ENCODE data around the gene SERPINI1.

SERPINI1 gene

DNA sequence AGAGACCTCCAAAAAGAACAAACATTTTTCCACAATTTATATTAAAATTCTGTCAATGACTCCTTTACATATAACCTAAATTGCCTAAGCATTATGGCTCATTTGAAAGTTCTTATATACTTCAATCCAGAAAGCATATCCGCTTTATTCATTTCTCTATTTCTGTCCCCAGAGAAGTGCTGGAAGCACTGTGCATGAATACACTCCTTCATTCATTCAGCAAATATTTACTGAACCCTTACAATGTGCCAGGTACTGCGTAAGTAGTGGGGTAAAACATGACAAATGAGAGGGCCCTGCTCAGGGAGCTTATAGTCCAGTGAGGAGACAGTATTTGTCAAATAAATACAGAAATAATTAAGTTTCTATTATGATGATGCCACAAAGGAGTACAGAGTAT lies 4.1 kb upstream of the SERPINI1 start:
- Histone ChIP-seq H3K9me3 (ENCODE audit: insufficient read depth, low read depth, low read length) (no peaks in the 10 kb centered on the region), H3K9ac (ENCODE audit: low read depth, low read length, poor library complexity, severe bottlenecking) (no peak overlapping the region), H2AFZ (ENCODE audit: low read length) (no peak overlapping the region), H4K20me1 (ENCODE audit: insufficient read depth, low read length, poor library complexity, severe bottlenecking) (peaks cover 77% of the 10 kb centered on the region), H3K36me3 (ENCODE audit: insufficient read depth, low read length) (no peaks in the 10 kb centered on the region), H3K4me1 (ENCODE audit: insufficient read depth, low read length, poor library complexity, severe bottlenecking) (peaks cover 78% of the 10 kb centered on the region), H3K4me3 (ENCODE audit: low read length, poor library complexity, severe bottlenecking) (peak overlapping the region; percentile 97), H3K27me3 (ENCODE audit: insufficient read depth, low read length, poor library complexity, severe bottlenecking) (no peaks in the 10 kb centered on the region), H3K9me2 (replicated peaks; ENCODE audit: low read depth, low read length) (no peaks in the 10 kb centered on the region), H3K4me2 (ENCODE audit: low read depth, low read length, poor library complexity, severe bottlenecking) (peak overlapping the region; percentile 90), H3F3A (ENCODE audit: low read depth) (no peaks in the 10 kb centered on the region; the same call in 1 of the 2 replicates), H3K79me2 (ENCODE audit: insufficient read depth, low read length) (peaks cover 86% of the 10 kb centered on the region)
- TF ChIP-seq, protein P1, sequence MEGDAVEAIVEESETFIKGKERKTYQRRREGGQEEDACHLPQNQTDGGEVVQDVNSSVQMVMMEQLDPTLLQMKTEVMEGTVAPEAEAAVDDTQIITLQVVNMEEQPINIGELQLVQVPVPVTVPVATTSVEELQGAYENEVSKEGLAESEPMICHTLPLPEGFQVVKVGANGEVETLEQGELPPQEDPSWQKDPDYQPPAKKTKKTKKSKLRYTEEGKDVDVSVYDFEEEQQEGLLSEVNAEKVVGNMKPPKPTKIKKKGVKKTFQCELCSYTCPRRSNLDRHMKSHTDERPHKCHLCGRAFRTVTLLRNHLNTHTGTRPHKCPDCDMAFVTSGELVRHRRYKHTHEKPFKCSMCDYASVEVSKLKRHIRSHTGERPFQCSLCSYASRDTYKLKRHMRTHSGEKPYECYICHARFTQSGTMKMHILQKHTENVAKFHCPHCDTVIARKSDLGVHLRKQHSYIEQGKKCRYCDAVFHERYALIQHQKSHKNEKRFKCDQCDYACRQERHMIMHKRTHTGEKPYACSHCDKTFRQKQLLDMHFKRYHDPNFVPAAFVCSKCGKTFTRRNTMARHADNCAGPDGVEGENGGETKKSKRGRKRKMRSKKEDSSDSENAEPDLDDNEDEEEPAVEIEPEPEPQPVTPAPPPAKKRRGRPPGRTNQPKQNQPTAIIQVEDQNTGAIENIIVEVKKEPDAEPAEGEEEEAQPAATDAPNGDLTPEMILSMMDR (conservative IDR thresholded peaks at IDR 0.05; ENCODE audit: low read length) = no peak
- no peak for TF ChIP-seq EZH2phosphoT487 (IDR thresholded peaks at IDR 0.05; ENCODE audit: borderline replicate concordance)

DNA sequence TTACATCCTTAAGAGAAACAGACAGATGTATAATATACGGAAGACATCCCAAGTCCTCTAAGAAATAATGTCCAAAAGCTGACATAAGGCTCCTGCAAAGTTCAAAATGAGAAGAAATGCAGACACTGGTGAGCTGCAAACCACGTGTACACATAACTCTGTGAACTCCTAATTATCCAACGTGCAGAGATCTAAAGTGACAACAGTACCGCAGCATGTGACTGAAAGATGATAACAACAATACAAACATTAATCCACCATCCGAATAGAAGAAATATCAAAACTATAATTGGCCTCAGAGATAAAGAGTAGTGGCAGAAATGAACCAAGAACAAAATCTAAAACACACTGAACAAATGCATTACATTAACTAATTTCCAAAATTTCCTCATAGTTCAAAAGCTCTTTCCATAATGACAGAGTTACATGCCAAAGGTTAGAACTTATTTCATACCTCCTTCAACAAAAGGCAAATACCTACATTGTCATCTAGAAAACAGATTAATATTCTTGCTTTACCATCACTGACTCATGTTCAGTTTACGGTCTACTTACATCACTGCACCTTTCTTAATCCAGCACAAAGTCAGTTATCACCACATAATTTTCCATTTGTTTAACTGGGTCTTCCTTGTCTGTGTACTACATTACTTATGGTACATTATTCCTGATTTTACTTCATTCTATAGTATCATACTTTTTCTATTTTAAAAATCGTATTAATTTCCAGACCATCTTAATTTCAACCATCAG lies 3.0 kb upstream of the SERPINI1 start:
- TF ChIP-seq, protein P1 (conservative IDR thresholded peaks at IDR 0.05; ENCODE audit: low read length) = no peak
- no peak for TF ChIP-seq EZH2phosphoT487 (IDR thresholded peaks at IDR 0.05; ENCODE audit: borderline replicate concordance)
- H3K9me2 ChIP-seq (replicated peaks; ENCODE audit: low read depth, low read length) = no peaks in the 10 kb centered on the region
- no peak overlapping the region for H2AFZ ChIP-seq (ENCODE audit: low read length)
- no peaks in the 10 kb centered on the region for H3K9me3 ChIP-seq (ENCODE audit: insufficient read depth, low read depth, low read length)
- peaks cover 83% of the 10 kb centered on the region for H3K4me1 ChIP-seq (ENCODE audit: insufficient read depth, low read length, poor library complexity, severe bottlenecking)
- peak overlapping the region; percentile 81 for H3K9ac ChIP-seq (ENCODE audit: low read depth, low read length, poor library complexity, severe bottlenecking)
- peaks cover 66% of the 10 kb centered on the region for H4K20me1 ChIP-seq (ENCODE audit: insufficient read depth, low read length, poor library complexity, severe bottlenecking)
- H3K27me3 ChIP-seq (ENCODE audit: insufficient read depth, low read length, poor library complexity, severe bottlenecking) = no peaks in the 10 kb centered on the region
- peak overlapping the region; percentile 90 for H3K4me2 ChIP-seq (ENCODE audit: low read depth, low read length, poor library complexity, severe bottlenecking)
- no peaks in the 10 kb centered on the region; the same call in 1 of the 2 replicates for H3F3A ChIP-seq (ENCODE audit: low read depth)
- H3K36me3 ChIP-seq (ENCODE audit: insufficient read depth, low read length) = no peaks in the 10 kb centered on the region
- peaks cover 76% of the 10 kb centered on the region for H3K79me2 ChIP-seq (ENCODE audit: insufficient read depth, low read length)
- peak overlapping the region; percentile 97 for H3K4me3 ChIP-seq (ENCODE audit: low read length, poor library complexity, severe bottlenecking)

DNA sequence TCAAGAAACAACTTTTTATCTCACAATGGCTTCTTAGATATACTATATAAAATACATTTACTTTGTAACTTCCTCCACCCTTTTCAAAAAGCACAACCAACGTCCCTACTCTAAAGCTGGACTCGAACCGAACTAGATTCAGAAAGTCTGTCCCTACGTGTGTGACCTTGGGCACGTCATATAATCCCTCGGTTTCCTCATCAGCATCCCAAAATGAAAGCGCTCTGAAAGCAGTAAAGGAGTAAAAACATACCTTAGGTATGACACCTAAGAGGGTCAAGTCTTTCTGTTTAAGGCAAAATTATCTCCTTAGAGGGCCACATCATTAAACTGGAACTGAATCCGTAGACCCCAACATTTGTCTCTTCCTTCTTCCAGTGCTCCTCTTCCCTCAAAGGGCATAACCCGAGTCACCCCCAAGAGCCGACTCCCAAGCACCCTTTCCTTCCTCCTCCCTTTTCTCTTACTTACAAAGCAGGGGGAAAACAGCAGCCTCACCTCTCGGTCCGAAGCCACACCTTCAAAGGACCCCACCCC lies 1.5 kb upstream of the SERPINI1 start:
- no peak for TF ChIP-seq EZH2phosphoT487 (IDR thresholded peaks at IDR 0.05; ENCODE audit: borderline replicate concordance)
- TF ChIP-seq, protein P1 (conservative IDR thresholded peaks at IDR 0.05; ENCODE audit: low read length) = no peak
- peak overlapping the region; percentile 90 for H3K4me2 ChIP-seq (ENCODE audit: low read depth, low read length, poor library complexity, severe bottlenecking)
- peak overlapping the region; percentile 97 for H3K4me3 ChIP-seq (ENCODE audit: low read length, poor library complexity, severe bottlenecking)
- peak overlapping the region; percentile 81 for H3K9ac ChIP-seq (ENCODE audit: low read depth, low read length, poor library complexity, severe bottlenecking)
- H3K9me2 ChIP-seq (replicated peaks; ENCODE audit: low read depth, low read length) = no peaks in the 10 kb centered on the region
- H3K9me3 ChIP-seq (ENCODE audit: insufficient read depth, low read depth, low read length) = no peaks in the 10 kb centered on the region
- no peaks in the 10 kb centered on the region; the same call in 1 of the 2 replicates for H3F3A ChIP-seq (ENCODE audit: low read depth)
- peak overlapping the region; percentile 73 for H2AFZ ChIP-seq (ENCODE audit: low read length)
- H3K36me3 ChIP-seq (ENCODE audit: insufficient read depth, low read length) = no peaks in the 10 kb centered on the region
- H3K4me1 ChIP-seq (ENCODE audit: insufficient read depth, low read length, poor library complexity, severe bottlenecking) = peaks cover 78% of the 10 kb centered on the region
- no peaks in the 10 kb centered on the region for H3K27me3 ChIP-seq (ENCODE audit: insufficient read depth, low read length, poor library complexity, severe bottlenecking)
- peaks cover 61% of the 10 kb centered on the region for H3K79me2 ChIP-seq (ENCODE audit: insufficient read depth, low read length)
- H4K20me1 ChIP-seq (ENCODE audit: insufficient read depth, low read length, poor library complexity, severe bottlenecking) = peaks cover 51% of the 10 kb centered on the region
